C1 segment of cervical spinal cord (tissue), 14 donors: ENCODE measurements around the gene FCRL2.
A peak's percentile ranks its signal among the peaks of the same experiment; 100 is the strongest.
"Not testable (repeated sequence)": the region's sequence is repeated elsewhere in the genome, so short reads cannot be mapped to it uniquely, and the experiment has no call there.

Experiments used
- DNase-seq, 14 donors: peaks; one replicate each; lab custom pipeline; 2025; lab: John Stamatoyannopoulos, UW

FCRL2 gene

DNA sequence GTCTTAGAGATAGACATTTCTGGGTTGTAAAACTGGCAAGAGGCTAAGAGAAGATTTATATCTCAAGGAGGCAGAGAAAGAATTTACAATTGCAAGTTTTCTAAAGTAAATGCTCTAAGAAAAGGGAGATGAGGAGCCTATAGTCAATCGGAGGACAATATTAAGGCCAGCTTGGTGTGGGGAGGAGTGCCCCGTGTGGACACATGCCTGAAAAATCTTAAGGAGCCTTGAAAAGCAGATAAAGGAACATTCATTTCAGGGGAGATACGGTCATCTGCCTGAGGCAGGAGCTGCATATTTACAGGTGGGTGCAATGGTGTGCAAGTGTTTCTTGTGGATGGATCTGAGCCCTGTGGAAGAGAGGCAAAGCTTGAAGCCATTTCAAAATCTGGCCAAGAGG is 25.6 kb downstream of the FCRL2 start:
- no peak for DNase-seq

DNA sequence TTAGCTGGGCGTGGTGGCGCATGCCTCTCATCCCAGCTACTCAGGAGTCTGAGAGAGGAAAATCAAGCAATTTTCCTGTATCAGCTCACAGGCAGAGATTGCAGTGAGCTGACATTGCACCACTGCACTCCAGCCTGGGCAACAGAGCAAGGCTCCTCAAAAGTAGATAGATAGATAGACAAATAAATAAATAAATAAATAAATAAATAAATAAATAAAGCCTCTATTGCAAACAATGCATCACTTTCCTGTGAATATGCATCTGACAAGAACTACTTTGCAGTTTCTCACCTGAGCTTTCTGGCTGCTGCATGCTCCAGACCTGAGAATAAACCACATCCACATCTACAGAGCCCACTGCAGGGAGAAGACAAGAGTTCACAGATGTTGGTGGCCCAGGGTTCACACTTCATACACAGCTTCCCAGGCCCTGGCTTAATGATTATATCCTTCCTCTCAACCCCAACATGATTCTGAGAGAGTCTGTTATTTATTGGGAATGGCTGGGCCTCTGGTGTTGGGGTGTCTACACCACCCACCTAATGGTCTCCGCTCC is 28.6 kb downstream of the FCRL2 start:
- no peak for DNase-seq

DNA sequence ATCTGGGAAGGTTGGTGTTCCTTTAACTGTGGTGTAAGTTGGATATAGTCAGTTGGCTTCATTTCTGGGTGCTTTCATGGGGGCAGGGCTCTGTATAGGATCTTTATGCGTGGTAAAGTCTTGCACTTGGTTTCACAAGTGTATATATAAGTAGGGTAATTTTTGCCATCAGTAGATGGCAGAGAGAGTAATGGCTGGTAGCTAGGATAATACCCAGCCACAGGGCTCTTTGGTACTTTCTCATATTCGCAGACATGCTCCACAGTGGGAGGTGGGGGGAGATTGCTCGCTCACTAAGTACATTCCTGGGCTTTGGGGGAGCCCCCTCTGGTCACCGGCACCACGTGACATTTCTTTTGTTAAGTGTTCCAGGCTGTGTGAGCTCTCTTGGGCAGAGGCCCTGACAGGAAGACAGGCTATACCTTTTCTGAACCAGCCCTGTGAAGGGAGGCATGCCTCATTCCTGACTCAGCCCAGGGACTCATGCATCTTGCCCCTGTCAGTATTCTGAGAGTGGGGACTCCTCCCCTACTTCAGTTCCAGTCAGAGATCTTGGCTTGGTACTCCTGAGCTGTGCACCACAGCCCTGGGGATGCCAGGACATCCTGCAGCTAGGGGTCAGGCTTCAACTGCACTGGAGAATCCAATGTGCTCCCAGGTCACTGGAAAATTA is 37.6 kb downstream of the FCRL2 start:
- no peak for DNase-seq

DNA sequence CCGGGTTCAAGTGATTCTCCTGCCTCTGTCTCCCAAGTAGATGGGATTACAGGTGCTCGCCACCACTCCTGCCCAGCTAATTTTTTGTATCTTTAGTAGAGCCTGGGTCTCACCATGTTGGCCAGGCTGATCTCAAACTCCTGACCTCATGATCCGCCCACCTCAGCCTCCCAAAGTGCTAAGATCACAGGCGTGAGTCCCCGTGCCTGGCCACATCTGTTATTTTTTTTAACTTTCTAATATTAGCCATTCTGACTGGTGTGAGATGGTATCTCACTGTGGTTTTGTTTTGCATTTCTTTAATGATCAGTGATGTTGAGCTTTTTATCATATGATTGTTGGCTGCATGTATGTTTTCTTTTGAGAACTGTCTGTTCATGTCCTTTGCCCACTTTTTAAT is 40.9 kb downstream of the FCRL2 start:
- not testable (repeated sequence) for DNase-seq

DNA sequence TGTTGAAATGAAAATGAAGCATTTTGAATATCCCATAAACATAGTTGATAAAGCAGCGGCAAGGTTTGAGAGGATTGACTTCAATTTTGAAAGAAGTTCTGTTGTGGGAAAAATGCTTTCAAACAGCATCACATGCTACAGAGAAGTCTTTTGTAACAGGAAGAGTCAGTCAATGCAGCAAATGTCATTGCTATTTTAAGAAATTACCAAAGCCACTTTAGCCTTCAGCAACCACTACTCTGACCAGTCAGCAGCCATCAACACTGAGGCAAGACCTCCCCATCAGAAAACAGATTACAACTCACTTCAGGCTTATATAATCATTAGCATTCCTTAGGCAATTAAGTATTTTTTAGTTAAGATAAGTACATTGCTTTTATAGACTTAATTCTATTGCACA is 42.6 kb downstream of the FCRL2 start:
- peak in 1 of 14 donors; percentile 0 for DNase-seq

DNA sequence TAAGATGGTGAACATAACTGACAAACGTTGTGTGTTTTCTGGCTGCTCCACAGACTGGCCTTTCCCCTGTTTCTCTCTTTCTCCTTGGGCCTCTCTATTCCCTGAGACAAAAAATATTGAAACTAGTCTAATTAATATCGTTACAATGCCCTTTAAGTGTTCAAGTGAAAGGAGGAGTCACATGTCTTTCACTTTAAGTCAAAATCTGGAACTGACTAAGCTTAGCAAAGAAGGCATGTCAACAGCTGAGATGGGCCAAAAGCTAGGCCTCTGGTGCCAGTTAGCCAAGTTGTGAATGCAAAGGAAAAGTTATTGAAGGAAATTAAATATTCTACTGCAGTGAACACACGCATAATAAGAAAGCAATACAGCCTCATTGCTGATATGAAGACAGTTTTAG is 44.2 kb downstream of the FCRL2 start:
- no peak for DNase-seq

DNA sequence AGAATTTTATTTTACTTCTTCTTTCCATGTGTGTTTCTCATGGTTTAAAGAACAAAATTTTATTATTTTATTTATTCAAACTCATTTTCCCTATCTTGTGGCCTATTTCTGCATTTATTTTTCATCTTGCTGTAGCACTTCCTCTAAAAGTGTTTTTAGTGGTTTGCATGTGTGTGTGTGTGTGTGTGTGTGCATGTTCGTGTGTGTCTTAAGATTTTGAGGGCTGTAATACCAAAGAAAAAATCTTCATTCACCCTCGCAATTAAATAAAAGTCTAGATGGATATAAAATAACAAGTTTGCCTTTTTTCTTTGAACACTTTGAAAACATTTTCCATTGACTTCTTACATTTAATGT is 51.7 kb downstream of the FCRL2 start:
- DNase-seq = no peak

DNA sequence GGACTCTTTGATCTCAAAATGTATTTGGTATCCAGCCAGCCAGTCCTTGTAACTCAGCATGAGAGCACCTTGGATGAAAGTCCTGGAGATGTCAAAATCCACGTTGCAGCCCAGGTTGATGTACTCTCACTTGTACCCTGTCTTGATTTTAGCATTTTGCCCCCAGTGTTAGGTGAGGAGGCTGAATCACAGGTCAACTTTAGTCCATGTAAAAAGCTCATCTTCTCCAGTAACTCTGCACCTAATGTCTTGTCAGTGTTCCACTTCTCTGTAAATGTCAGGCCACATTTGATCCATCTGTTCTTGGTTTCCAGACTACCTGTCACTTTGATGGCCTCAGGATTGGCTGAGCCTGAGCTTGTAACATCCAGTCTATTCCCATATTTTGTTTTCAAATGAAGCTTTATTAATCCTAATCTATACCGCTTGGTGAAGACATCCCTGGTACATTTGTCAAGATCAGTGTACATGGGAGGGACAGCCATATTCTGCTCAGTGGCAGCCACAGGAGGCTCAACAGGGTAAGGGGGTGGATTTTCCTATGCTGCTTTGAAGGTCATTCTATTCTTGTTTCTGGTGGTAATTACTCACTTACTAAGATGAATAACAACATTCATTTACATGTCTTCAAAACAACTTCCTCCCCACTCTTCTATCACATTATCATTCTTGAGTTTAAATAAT is 52.3 kb downstream of the FCRL2 start:
- no peak for DNase-seq

DNA sequence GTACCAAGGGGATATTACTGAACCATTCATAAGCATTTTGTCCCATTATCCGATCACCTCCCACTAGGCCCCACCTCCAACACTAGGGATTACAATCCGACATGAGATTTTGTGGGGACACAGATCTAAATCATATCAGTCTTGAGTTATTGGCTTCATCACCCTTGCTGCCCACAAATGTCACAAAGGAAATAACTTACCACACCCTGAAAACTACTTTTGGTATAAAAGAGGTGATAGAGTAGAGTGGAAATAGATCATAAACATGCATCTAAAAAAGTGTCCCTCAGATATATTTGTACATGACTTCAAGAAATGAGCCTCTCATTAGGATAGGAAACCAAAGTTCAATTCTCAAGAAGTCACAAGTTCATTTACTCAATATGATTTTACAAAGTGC is 53.8 kb downstream of the FCRL2 start:
- no peak for DNase-seq

DNA sequence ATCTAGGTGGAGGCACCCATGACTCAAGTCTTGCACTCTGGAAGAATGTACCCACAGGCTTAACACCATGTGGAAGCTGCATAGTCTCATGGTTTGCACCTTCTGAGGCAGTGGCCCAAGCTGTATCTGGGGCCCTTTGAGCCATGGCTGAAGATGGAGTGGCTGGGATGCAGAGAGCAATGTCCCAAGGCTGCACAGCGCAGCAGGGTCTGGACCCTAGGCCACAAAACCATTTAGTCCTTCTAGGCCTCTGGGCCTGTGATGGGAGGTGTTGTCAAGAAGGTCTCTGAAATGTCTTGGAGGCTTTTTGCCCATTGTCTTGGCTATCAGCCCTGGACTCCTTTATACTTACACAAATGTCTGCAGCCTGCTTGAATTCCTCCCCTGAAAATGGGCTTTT is 54.9 kb downstream of the FCRL2 start:
- no peak for DNase-seq

DNA sequence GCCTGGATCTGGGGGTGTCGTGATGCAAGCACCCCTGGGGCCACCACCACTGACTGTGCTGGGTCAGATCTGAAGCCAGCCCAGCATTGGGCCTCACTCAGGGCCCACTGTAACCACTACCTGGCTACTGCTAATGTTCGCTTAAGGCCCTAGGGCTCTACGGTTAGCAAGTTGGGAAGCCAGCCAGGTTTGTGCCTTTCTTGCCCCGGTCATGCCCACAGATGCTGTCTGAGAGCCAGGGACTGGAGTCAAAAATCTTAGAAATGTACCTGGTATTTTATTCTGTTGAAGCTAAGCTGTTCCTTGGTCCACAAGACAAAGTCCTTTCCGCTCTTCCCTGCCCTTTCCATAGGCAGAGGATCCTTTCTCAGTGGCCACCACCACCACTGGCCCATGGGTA is 61.2 kb downstream of the FCRL2 start:
- no peak for DNase-seq

DNA sequence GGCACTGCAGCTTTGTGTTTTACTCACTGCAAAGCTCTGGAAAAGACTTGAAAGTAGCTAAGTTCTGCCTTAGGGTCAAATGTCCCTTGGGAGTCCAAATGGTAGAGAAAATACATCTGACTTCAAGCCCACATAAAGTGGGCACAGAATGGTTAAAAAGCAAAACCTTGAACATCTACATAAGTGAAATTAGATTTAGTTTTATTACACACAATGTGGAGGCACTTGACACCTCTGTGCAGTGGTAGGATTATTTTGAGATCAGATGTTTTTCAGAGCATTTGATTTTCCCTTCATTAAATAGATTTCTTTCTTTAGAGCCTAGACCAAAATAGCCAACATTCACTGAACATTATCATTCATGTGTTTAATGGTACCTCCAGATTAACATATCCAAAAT is 65.1 kb downstream of the FCRL2 start:
- no peak for DNase-seq

DNA sequence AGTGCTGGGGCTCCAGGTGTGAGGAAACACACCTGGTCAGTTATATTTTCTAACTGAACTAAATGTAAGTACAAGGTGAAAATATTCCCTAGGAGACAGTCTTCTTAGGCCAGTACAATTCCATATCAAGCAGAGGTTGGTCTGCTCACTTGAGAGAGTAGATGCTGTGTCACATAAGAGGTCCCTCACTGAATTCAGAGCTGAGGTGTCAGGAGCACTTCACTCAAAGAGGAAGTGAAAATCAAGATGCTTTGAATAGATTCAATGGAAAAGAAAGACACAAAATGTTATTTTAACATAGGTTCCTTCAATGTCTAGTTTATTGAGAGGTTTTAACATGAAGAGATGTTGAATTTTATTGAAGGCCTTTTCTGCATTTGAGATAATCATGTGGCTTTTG is 72.1 kb downstream of the FCRL2 start:
- no peak for DNase-seq

DNA sequence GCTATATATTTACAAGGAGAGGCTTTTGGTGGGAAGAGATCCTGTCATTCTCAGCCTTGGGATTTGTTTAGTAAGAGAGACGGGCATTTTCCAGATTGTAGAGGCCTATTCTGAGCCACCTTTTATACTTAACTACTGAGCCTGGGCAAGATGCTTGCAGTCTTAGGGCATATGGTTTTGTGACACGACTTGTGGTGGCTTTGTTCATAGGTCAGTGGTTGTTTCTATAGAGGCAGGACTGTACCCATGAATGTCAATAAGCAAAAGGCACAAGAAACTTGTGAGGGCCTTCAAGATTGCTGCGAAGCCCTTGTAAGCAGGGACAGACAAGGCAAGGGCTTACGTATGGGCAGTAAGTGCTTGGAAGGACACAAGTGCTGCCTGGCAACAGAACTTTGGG is 73.0 kb downstream of the FCRL2 start:
- no peak for DNase-seq

DNA sequence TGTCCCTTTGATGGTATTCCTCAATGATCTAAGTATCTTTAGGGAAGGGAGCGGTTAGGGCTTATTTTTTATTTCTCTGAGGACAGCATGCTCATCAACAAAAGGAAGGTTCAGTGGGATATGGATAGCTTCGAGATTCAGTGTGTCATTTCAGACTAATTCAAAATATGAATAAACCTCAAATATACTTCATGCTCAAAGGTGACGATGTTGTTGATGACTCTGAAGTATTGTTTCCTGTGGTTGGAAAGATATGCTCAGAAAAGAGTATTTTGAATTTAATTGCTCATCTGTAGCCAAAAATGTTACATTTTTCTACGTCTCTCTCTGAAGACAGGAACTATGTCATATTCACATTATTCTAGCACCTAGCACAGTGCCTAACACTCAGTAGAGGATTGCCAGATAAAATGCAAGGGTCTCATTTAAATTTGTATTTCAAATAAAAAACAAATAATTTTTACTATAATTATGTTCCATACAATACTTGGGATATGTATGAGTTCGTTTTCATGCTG is 74.6 kb downstream of the FCRL2 start:
- no peak for DNase-seq

DNA sequence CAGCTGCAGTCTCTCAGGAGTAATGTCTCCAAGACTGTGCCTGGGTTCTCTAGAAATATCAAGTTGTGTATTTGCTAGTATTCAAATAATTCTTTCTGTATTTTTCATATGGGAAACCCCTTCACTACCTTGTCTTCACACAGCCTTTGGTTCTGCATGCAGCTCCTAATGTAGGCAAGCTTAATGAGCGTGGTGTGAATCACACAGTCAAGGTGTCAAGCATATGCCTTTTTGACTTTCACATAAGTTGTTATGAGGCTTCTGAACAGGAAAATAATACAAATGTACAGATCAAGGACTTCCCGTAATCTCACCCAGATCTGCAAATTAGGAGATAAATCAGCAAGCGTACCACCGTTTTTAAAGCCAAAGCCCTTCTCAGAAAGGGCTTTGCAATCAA is 76.2 kb downstream of the FCRL2 start, which contains the start of gene FCRL3:
Gene FCRL3, minus strand, starts transcription at position 38 of the 400 bp plus-strand sequence. CDS start 280 bp downstream, outside the sequence.
- no peak for DNase-seq

DNA sequence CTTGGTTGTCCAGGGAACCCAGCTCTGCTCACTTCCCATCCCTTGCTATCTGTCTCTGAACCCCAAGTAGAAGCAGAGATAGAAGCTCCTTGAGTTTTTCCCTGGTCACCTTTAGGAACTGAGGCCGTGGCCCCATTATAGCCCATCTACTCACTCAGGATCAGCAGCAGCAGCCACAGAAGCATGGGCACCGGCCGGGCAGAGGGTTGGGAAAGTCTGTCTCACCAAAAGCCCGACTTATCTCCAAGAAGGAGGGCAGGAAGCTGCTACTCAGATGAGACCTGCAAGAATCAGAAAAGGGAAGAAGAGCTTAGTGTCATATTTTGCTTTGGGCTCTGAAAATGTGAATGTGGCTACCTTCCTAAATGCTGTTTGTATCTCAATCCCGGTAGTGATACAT is 76.6 kb downstream of the FCRL2 start:
- no peak for DNase-seq

DNA sequence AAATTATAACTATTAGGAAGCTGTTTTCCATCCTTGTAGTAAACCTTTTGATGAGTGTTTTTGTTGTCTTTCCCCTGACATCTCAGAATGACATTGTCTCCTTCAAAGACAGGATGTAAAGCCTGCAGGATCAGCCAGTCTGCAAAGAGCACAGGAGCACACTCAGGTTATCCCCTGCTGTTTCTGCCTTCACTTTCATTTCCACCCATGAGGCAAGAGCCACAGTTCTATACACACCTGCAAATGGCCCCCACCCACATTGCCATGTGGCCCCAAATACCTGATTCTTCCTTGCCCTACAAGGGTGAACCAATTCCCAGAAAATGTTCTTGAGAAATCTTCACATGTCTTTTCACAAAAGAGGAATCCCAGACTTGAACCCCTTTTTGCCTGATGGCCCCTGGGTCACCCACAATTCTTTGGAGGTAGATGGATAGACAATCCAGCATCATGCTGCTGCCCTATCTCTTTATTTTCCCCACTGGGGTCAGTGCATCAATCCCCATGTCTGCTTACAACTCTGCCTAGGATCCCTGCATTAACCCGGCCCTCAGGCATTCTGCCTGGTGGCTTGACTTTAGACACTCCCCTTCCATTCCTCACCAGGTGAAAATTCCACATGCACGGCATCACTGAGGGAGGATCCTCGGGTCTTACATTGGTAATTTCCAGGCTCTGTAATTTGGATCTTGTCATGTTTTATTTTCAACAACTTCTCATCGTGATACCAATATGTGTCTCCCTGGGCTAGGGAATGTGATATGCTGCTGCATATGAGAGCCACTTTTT is 79.0 kb downstream of the FCRL2 start:
- no peak for DNase-seq

DNA sequence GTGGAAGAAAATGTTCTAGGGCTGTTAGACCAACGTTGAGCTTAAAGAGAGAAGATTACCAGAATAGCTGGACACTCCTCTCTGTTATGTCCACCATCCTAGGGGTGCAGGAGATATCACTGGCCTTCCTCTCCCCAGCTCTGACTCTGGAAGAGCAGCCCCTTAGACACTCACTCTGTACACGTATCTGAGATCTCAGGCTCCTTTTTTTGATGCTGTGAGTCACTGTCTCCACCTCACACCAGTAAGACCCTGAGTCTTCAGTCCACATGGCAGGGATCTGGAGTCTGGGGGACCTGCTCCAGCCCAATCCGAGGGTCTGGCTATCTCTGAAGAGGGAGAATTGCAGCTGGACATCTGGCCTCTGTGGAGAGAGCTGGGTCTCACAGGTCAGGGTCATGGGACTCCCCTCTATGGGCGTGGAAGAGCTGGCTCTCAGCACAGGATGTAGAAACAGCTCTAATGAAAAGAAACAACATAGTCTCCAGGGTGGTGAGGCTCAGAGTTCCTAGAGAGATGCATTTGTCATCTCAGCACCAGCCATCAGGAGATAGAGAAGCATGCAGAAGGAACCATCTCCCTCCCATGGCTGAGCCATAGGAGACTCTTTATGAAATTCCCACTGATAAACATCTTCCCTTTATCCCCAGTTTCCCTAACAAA is 79.8 kb downstream of the FCRL2 start:
- no peak for DNase-seq
